ENCODE data around the gene EVA1B. TPM values are rescaled to one million over a fixed set of nuclear protein-coding genes. Genes with fewer than 3 reads are reported as not detected.

The EVA1B gene
- total and polyA plus RNA-seq, 10 of the 15 experiments (the other 5 are each of a cell fraction or from before 2014, with no cell fraction given) = 0.15 to 6.4 (median 3.0) TPM; not detected in 2

GRCh38 chr1:36285443-36286101 lies 37.9 kb downstream of the EVA1B start:
- CTCF ChIA-PET = interaction anchor here (0.6 to 3.8 kb wide), 60 partner anchors 9 to 198 kb away, joined by 3 to 89 read pairs (median 4); partner anchors contain the start of genes EVA1B, SH3D21, THRAP3 and TRAPPC3
- peaks cover 27 to 41% of the 10 kb centered on the region in 2 experiments for H3K36me3 ChIP-seq (ENCODE audit: control insufficient read depth in 2 of 2, insufficient read depth in 2 of 2, low read length in 1 of 2)
- H3K27ac ChIP-seq (ENCODE audit: control insufficient read depth, insufficient read depth) = no peak overlapping the region
- H3K9me3 ChIP-seq (replicated peaks; ENCODE audit: control insufficient read depth, insufficient read depth, low read length) = no peaks in the 10 kb centered on the region
- ATAC-seq (peak; percentile 96), DNase-seq (ENCODE audit: low read depth, low spot score) (peak; percentile 41), FAIRE-seq (peak; percentile 91)
- BruUV-seq (replicated peaks) = no TSS peak
- POLR2A ChIA-PET = interaction anchor here (0.6 to 2.1 kb wide), 10 partner anchors 21 to 144 kb away, joined by 3 to 8 read pairs (median 4); partner anchors contain the start of genes SH3D21, THRAP3 and TRAPPC3
- H3K9ac ChIP-seq (ENCODE audit: control insufficient read depth, insufficient read depth, low read length) = no peak overlapping the region
- WGBS (ENCODE audit: insufficient coverage, insufficient replicate concordance, low lambda C conversion rate, missing lambda C conversion rate) = 48% methylated on average over 7 of the region's 7 CpGs
- H3K4me3 ChIP-seq = no peak overlapping the region
- no peaks in the 10 kb centered on the region for H3K27me3 ChIP-seq (replicated peaks in 1 of 2; ENCODE audit: control insufficient read depth in 2 of 2, insufficient read depth in 2 of 2, low read length in 1 of 2)
- RAD21 ChIA-PET (ENCODE audit: unreplicated experiment) = interaction anchor here (0.7 to 1.7 kb wide), 24 partner anchors 22 to 190 kb away, joined by 3 to 62 read pairs (median 4); partner anchors contain the start of genes OSCP1, THRAP3 and TRAPPC3
- in situ Hi-C loops (cut with MboI) = loop anchor here (5.0 to 10.0 kb wide), 2 partner anchors 133 to 181 kb away; no protein-coding TSS in a partner anchor
- TF ChIP-seq PAX5 (IDR thresholded peaks at IDR 0.05; ENCODE audit: borderline replicate concordance, low read depth, low read length) (no peak), YY1 (IDR thresholded peaks at IDR 0.05; ENCODE audit: low read depth, low read length) (0 out of 2 replicates have a peak, but pooled peaks have one; percentile 20), RAD21 (IDR thresholded peaks at IDR 0.05; ENCODE audit: insufficient read depth, low read depth, low read length) (peak; percentile 84), SMC3 (IDR thresholded peaks at IDR 0.05; ENCODE audit: borderline replicate concordance, low read length) (peak; percentile 68; the same call in 1 of the 2 replicates), RUNX3 (IDR thresholded peaks at IDR 0.05; ENCODE audit: low read length) (0 out of 2 replicates have a peak, but pooled peaks have one; percentile 19), CTCF (IDR thresholded peaks at IDR 0.05 in 2 of 3, conservative IDR thresholded peaks at IDR 0.05 in 1 of 3; ENCODE audit: control insufficient read depth in 2 of 3, extremely low read depth in 1 of 3, insufficient read depth in 1 of 3, low read depth in 3 of 3, low read length in 3 of 3) (peak; percentile 56 to 78 (median 67)), PAX8 (IDR thresholded peaks at IDR 0.05) (no peak), SMAD5 (IDR thresholded peaks at IDR 0.05; ENCODE audit: low read depth) (no peak)
- no peak overlapping the region for H3K4me2 ChIP-seq (ENCODE audit: control insufficient read depth, insufficient read depth)
- H2AFZ ChIP-seq (ENCODE audit: control insufficient read depth, low read depth, low read length) = no peak overlapping the region
- no peaks in the 10 kb centered on the region; the same call in 1 of the 2 replicates for H3K4me1 ChIP-seq (ENCODE audit: control insufficient read depth, insufficient read depth, low read length)
- intact Hi-C loops (cut with micrococcal nuclease; ENCODE audit: unreplicated experiment) = loop anchor here (1.0 to 5.0 kb wide), 3 partner anchors 98 to 187 kb away; partner anchors contain the start of gene TRAPPC3
- SMC1A ChIA-PET (ENCODE audit: uncharacterized antibody, unreplicated experiment) = interaction anchor here (0.7 to 5.5 kb wide), 35 partner anchors 17 to 190 kb away, joined by 3 to 69 read pairs (median 4); partner anchors contain the start of genes SH3D21, THRAP3 and TRAPPC3
- H3K79me2 ChIP-seq (ENCODE audit: control insufficient read depth, insufficient read depth, low read length) = peaks cover 5% of the 10 kb centered on the region
- 0 out of 2 replicates have a peak, but pooled peaks cover 3% of the 10 kb centered on the region for H4K20me1 ChIP-seq (ENCODE audit: control insufficient read depth, insufficient read depth)

All from GM12878 (cell line).